Mammary epithelial cell (primary cell): Measurements from ENCODE around the gene KISS1.

Source experiments
- EZH2 ChIP-seq: IDR thresholded peaks from 2 replicates; pipeline ENCODE4 v1.6.1; 2012; ENCODE audit warnings: low read length, inconsistent platforms, borderline replicate concordance
- TF ChIP-seq, protein P1 (sequence below), 2 donors: IDR thresholded peaks in 1 of 2; conservative IDR thresholded peaks in 1 of 2; 2 replicates each; pipeline ENCODE4 v1.5.1; 2011 to 2012; ENCODE audit warnings: inconsistent platforms in 2 of 2, low read length in 2 of 2, mild to moderate bottlenecking in 2 of 2, control low read depth in 1 of 2, low read depth in 1 of 2; ENCODE audit not compliant: insufficient read depth in 1 of 2; ENCODE audit errors: extremely low read depth in 1 of 2

DNA sequence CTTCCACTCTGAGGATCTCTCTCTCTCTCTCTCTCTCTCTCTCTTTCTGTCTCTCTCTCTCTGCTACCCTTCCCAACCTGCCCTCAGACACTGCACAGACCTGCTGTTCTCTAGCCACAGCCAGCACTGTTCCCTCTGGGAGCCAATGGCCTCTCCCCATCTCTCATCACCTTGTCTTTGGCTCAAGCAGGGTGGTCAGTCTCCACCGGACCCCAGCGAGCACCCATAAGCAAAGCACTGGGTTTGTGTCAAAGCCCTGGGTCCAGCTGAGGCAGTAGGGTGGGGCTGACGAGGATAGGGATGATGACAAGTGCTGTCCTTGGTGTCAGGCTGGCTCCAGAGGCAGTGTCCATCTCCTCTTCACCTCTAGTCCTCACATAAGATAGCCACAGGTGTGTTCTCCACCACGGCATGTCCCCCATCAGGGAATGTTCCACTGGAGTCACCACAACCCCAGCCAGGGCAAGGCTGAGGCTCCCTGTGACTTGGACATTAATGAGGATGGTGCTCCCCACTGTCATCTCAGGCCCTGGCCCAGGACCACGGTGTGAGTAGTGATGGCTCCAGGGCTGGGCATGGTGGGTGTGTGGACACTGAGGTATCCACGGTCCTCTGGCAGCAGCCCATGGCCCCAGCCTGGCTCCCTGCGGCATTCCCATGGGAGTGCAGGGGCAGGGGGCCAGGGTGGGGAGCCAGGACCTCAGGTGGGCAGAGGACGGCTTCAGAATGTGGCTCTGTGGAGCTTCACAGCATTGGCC is 25.9 kb upstream of the KISS1 start:
- TF ChIP-seq, protein P1, sequence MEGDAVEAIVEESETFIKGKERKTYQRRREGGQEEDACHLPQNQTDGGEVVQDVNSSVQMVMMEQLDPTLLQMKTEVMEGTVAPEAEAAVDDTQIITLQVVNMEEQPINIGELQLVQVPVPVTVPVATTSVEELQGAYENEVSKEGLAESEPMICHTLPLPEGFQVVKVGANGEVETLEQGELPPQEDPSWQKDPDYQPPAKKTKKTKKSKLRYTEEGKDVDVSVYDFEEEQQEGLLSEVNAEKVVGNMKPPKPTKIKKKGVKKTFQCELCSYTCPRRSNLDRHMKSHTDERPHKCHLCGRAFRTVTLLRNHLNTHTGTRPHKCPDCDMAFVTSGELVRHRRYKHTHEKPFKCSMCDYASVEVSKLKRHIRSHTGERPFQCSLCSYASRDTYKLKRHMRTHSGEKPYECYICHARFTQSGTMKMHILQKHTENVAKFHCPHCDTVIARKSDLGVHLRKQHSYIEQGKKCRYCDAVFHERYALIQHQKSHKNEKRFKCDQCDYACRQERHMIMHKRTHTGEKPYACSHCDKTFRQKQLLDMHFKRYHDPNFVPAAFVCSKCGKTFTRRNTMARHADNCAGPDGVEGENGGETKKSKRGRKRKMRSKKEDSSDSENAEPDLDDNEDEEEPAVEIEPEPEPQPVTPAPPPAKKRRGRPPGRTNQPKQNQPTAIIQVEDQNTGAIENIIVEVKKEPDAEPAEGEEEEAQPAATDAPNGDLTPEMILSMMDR (conservative IDR thresholded peaks at IDR 0.05 in 1 of 2, IDR thresholded peaks at IDR 0.05 in 1 of 2; ENCODE audit: extremely low read depth in 1 of 2, insufficient read depth in 1 of 2, low read depth in 1 of 2, low read length in 2 of 2): no peak
- no peak for TF ChIP-seq EZH2
